GM23338 (cell line): ENCODE results near the gene RAMP1.

Source experiments
- CREB1 ChIP-seq: fragments of 250-450 bp; sonication (Bioruptor Pico); IDR thresholded peaks from 2 replicates; pipeline ENCODE4 v1.5.0; 2020; ENCODE audit warnings: low read depth, mild to moderate bottlenecking, moderate library complexity
- EZH2 ChIP-seq: fragments of 200-600 bp; sonication (generic); IDR thresholded peaks from one replicate; pipeline ENCODE4 v1.8.0; 2017; ENCODE audit warnings: antibody characterized with exemption, mild to moderate bottlenecking, low read depth; ENCODE audit not compliant: unreplicated experiment
- POLR2AphosphoS5 ChIP-seq: IDR thresholded peaks from 2 replicates; pipeline ENCODE4 v1.6.1; 2016; ENCODE audit warnings: antibody characterized with exemption, low read depth
- TF ChIP-seq, protein P1 (sequence below), 2 experiments: fragments of 200-600 bp in 1 of 2; sonication (generic) in 1 of 2; conservative IDR thresholded peaks; 2 replicates each; pipeline versions ENCODE4 v1.5.1 to v1.6.1; 2016 to 2017; ENCODE audit warnings: antibody characterized with exemption in 2 of 2, low read depth in 2 of 2, mild to moderate bottlenecking in 2 of 2, moderate library complexity in 1 of 2
- TF ChIP-seq, protein P2 (sequence below): IDR thresholded peaks from one replicate; pipeline ENCODE4 v1.6.1; 2018; ENCODE audit warnings: antibody characterized with exemption; ENCODE audit not compliant: unreplicated experiment

DNA sequence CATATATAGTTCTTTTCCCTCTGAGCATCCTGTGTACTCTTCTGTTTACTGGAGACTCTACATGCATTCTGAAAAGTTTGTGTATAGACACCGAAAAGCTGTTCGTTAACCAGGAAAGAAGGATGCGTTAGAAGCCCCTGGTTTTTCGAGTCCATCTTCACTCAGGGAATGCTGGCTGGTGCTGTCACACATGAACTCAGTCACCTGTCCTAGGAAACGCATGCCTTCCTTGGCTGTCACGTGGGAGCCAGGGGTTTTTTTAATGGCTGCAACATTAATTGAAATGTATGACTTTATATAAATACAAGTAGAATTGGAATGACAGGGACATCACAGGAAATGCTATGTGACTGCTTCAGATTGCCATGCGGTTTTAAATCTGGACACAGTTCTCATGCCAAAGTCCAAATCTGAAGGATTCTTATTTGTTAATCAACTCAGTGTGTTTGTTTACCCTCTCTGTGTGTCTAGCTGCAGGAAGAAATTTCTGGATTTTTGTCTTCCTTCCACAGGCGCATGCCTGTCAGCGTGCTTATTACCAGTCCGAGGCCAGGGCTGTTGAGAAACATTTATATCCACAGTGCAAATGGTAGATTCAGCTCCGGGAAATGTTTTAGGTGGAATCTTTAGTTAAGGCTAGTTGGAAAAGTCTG lies 2.6 kb downstream of the RAMP1 start:
- TF ChIP-seq, protein P1, sequence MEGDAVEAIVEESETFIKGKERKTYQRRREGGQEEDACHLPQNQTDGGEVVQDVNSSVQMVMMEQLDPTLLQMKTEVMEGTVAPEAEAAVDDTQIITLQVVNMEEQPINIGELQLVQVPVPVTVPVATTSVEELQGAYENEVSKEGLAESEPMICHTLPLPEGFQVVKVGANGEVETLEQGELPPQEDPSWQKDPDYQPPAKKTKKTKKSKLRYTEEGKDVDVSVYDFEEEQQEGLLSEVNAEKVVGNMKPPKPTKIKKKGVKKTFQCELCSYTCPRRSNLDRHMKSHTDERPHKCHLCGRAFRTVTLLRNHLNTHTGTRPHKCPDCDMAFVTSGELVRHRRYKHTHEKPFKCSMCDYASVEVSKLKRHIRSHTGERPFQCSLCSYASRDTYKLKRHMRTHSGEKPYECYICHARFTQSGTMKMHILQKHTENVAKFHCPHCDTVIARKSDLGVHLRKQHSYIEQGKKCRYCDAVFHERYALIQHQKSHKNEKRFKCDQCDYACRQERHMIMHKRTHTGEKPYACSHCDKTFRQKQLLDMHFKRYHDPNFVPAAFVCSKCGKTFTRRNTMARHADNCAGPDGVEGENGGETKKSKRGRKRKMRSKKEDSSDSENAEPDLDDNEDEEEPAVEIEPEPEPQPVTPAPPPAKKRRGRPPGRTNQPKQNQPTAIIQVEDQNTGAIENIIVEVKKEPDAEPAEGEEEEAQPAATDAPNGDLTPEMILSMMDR (conservative IDR thresholded peaks at IDR 0.05; ENCODE audit: low read depth in 2 of 2), result no peak
- TF ChIP-seq, protein P2, sequence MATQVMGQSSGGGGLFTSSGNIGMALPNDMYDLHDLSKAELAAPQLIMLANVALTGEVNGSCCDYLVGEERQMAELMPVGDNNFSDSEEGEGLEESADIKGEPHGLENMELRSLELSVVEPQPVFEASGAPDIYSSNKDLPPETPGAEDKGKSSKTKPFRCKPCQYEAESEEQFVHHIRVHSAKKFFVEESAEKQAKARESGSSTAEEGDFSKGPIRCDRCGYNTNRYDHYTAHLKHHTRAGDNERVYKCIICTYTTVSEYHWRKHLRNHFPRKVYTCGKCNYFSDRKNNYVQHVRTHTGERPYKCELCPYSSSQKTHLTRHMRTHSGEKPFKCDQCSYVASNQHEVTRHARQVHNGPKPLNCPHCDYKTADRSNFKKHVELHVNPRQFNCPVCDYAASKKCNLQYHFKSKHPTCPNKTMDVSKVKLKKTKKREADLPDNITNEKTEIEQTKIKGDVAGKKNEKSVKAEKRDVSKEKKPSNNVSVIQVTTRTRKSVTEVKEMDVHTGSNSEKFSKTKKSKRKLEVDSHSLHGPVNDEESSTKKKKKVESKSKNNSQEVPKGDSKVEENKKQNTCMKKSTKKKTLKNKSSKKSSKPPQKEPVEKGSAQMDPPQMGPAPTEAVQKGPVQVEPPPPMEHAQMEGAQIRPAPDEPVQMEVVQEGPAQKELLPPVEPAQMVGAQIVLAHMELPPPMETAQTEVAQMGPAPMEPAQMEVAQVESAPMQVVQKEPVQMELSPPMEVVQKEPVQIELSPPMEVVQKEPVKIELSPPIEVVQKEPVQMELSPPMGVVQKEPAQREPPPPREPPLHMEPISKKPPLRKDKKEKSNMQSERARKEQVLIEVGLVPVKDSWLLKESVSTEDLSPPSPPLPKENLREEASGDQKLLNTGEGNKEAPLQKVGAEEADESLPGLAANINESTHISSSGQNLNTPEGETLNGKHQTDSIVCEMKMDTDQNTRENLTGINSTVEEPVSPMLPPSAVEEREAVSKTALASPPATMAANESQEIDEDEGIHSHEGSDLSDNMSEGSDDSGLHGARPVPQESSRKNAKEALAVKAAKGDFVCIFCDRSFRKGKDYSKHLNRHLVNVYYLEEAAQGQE, result no peak
- TF ChIP-seq EZH2, result no peak
- TF ChIP-seq POLR2AphosphoS5, result no peak
- TF ChIP-seq CREB1 (CRISPR knock-in tag), result no peak
